Subcutaneous adipose tissue (tissue), 4 donors: ENCODE measurements around the gene ZBTB20. TPM values are rescaled to one million over a fixed set of nuclear protein-coding genes. Genes with fewer than 3 reads are reported as not detected.

Experiments used
- total RNA-seq, 4 donors: library from RNA; depleted of rRNA; stranded (reverse); fragments of >200 nt; gene quantifications; one replicate each; pipeline ENCODE4 v1.1.0, GENCODE V29; 2016
- TF ChIP-seq, protein P1 (sequence below): fragments of 450-650 bp; IDR thresholded peaks from one replicate; pipeline ENCODE4 v1.5.1; 2016; ENCODE audit warnings: low read depth, mild to moderate bottlenecking, control low read depth, antibody characterized with exemption, moderate library complexity

Gene ZBTB20
- total RNA-seq, 4 donors from 2014 or later = 60.3 to 93.4 (median 69.1) TPM

DNA sequence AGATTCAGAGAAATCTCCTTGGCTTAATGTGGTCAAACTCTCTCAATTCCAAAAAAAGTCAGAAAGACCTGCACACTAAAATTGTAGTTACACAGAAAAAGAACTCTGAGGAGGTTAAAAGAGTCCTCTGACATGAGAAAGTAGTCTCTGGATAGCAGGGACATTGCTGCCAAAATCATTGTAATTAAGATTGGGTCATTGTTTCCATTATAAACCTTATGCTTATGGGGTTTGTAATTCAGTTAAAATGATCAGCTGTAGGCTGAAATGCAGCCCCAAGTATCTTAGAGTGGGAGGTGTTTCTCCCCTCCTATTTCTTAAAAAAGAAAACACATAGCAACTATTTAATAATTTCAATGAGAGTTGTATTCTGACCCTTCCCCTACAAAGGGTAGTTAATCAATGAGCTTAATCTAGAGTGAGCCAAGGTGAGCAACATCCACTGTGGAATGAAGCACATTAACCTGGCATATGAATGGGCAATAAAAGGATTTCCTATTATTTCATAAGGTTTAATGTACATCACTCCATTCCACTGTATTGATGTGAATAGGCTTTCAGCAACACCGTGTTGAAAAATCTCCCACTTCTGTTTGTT is 446.4 kb downstream of the ZBTB20 start:
- TF ChIP-seq, protein P1, sequence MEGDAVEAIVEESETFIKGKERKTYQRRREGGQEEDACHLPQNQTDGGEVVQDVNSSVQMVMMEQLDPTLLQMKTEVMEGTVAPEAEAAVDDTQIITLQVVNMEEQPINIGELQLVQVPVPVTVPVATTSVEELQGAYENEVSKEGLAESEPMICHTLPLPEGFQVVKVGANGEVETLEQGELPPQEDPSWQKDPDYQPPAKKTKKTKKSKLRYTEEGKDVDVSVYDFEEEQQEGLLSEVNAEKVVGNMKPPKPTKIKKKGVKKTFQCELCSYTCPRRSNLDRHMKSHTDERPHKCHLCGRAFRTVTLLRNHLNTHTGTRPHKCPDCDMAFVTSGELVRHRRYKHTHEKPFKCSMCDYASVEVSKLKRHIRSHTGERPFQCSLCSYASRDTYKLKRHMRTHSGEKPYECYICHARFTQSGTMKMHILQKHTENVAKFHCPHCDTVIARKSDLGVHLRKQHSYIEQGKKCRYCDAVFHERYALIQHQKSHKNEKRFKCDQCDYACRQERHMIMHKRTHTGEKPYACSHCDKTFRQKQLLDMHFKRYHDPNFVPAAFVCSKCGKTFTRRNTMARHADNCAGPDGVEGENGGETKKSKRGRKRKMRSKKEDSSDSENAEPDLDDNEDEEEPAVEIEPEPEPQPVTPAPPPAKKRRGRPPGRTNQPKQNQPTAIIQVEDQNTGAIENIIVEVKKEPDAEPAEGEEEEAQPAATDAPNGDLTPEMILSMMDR = no peak

DNA sequence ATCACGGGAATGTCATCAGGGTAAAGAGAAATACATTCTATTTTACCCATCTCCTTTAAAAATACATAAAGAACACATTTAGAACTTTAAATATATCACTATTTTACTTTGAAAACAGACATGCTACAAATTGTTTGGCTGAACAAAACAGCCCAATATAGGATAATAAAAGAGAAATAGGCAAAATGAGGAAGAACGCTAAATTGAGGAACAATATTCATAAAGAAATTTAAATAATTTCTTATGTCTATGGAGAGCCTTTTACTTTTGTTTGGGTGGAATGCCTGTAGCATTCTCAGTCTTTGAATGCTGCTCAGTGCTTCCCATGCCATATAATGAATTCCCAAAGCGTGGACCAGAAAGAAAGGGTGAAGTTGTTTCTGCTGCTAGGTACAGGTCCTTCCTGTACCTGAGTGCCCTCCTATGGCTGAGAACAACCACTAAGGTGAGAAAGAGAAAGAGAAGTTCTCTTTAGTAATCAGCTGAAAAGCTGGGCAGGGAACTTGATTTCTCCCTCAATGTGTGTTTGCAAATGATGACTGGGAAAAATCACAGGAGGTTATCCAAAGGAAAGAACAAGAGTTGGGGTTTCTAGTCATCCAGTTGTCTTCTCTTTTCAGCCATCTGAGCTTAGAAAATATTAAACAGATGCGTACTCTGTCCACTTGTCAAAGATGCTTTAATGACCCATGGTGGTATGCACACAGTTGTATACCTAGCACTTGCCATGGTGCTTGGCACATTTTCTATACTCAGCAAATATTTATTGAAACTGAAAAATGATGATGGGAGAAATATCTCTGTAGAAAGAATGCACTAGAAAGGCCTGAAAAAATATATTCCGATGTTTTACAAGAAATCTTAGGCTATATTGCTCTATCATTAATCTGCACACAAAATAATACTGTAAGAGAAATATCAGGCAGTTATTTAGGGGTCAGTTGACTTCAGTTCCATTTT is 448.7 kb downstream of the ZBTB20 start:
- TF ChIP-seq, protein P1 = no peak

DNA sequence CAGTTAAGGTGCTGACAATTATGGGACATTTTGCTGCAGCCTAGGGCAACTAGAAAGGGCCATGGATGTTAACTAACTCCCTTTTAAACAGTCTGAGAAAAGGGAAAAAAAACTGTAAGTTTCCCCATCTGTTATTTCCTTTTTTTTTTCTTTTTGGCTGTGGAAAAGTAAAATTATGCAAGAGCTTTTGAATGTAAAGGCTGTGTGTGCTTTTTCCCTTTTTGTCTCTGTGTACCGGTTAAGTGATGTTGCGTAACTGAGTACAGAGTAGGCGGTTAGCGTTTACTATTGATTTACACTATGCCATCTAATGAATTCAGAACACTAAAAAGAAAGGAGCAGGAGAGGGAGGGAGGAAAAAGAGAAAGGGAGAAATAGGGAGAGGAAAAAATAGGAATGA is 449.7 kb downstream of the ZBTB20 start:
- TF ChIP-seq, protein P1 = no peak

DNA sequence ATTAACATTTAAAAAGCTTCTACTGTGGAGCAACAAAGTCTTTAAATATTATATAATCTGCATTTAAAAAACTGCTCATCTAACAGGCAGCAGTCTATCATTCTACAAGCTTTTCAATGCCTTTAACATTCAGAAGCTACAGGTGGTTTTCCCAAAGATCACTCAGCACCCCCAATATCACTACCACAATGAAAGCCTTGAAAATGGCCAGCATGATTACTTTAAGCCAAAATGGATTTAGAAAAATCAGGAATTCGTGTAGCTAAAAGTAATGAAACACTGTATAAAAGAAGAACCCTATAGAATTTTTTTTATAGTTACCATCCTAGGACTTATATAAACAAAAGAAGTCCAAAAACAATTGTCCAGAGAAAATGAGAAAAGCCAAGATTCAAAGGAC is 452.8 kb downstream of the ZBTB20 start:
- TF ChIP-seq, protein P1 = no peak

DNA sequence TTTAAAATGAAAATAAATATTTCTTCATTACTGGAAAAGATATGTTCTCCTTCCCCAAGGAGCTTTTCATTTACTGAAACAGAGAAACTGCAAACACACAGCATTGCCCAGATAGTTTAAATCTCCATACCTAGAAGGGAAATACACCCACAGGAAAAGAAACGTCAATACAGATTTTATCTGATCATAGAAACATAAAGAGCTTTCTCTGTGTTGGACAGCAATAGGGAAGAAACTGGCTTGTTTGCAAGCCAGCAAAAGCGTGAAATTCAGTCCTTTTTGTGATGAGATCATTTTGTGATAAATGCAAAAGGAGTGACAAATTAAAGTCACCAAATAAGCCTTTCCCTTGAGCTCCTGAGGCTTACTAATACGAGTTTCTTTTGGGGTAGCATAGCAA is 455.2 kb downstream of the ZBTB20 start:
- TF ChIP-seq, protein P1 = no peak

DNA sequence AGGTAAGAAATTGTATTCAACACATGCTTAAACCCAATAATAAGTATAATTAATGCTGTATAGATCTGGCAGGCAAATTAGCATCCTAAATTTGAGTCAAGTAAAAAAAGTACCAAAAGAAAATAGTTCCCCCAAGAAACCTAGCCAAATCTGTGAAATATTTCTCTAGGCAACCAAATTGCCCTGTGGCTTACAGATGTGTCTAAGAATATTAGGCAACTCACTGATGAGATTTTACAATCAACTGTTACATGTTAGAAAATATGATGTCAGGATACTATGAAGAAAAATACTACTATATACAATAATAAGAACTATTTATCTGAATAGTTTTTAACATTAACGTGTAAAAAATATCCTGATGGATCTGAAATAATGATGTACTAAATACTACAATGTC is 456.2 kb downstream of the ZBTB20 start:
- TF ChIP-seq, protein P1 = no peak

DNA sequence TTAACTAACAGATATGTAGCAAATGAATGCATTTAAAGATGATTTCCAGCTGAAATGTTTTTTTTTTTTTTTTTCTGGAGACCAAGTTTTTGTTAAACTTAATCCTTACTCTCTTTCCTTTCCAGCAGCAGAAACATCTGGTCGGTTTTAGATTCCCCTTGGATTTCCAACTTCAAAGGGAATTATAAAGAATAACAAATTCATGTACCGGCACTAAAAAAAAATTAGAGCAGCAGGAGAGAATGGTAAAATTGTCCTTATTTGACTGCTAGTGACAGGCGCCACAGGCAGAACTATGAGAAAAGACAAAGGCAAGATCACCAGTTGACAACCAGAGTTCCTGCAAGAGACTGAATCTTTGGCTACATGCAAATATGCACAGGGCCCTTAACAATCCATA is 459.9 kb downstream of the ZBTB20 start:
- TF ChIP-seq, protein P1 = no peak
